PC-9 (cell line): ENCODE measurements around the gene CTLA4.

ENCODE experiments used
- CTCF ChIP-seq: fragments of 200-600 bp; sonication (generic); conservative IDR thresholded peaks from 2 replicates; pipeline ENCODE4 v1.6.1; 2017; ENCODE audit warnings: mixed run types, antibody characterized with exemption, mild to moderate bottlenecking, moderate library complexity
- EZH2 ChIP-seq: fragments of 200-600 bp; sonication (generic); IDR thresholded peaks from 2 replicates; pipeline ENCODE4 v1.8.0; 2017; ENCODE audit warnings: antibody characterized with exemption, low read depth

GRCh38 chr2:203842373-203842772, 25.2 kb upstream of the CTLA4 start:
- TF ChIP-seq EZH2, result no peak
- no peak for TF ChIP-seq CTCF
